WTC11 (cell line): Measurements from ENCODE around the gene TLR10. TPM values are rescaled to one million over a fixed set of nuclear protein-coding genes. Genes with fewer than 3 reads are reported as not detected.

Experiments
- ATAC-seq: fragments of 200-7000 bp; cut with Tn5 transposase; 2 replicates; pipeline ENCODE4 v1.10.0; 2021; ENCODE audit warnings: mild to moderate bottlenecking, moderate library complexity
- Bru-seq: library from RNA; stranded (reverse); fragments of 400-500 nt; gene quantifications from one replicate; lab custom pipeline; 2021; lab: Mats Ljungman, UMichigan
- CTCF ChIA-PET: fragments of 300-600 bp; sonication (Branson Sonifier 250); formaldehyde crosslinking; loops from one replicate; lab custom pipeline; 2021; ENCODE audit warnings: antibody characterized with exemption; lab: Charles Lee
- POLR2A ChIA-PET: fragments of 350-600 bp; sonication (Branson Sonifier 250); formaldehyde crosslinking; loops from one replicate; lab custom pipeline; 2021; ENCODE audit warnings: antibody characterized with exemption; lab: Charles Lee
- DNase-seq: peaks from one replicate; pipeline ENCODE4 v3.0.0; 2021; ENCODE audit warnings: low spot score
- H3K27ac Mint-ChIP-seq: 2 replicates; pipeline ENCODE4 v1.8.0; 2021; ENCODE audit warnings: mixed read lengths
- H3K27me3 Mint-ChIP-seq: 2 replicates; pipeline ENCODE4 v1.8.0; 2021; ENCODE audit warnings: low read depth, mild to moderate bottlenecking, moderate library complexity, mixed read lengths
- H3K36me3 Mint-ChIP-seq: 2 replicates; pipeline ENCODE4 v1.8.0; 2021; ENCODE audit warnings: mixed read lengths
- H3K4me1 Mint-ChIP-seq: 2 replicates; pipeline ENCODE4 v1.8.0; 2022; ENCODE audit warnings: mixed read lengths
- H3K4me3 Mint-ChIP-seq: 2 replicates; pipeline ENCODE4 v1.8.0; 2021; ENCODE audit warnings: mild to moderate bottlenecking, moderate library complexity, mixed read lengths
- H3K9me3 Mint-ChIP-seq: 2 replicates; pipeline ENCODE4 v1.8.0; 2021; ENCODE audit warnings: mixed read lengths
- ARID4B ChIP-seq: sonication (generic); formaldehyde crosslinking; IDR thresholded peaks from 2 replicates; pipeline ENCODE4 v1.8.0; 2023; ENCODE audit warnings: missing genetic modification reagents, mild to moderate bottlenecking, borderline replicate concordance
- ATF1 ChIP-seq: sonication (generic); formaldehyde crosslinking; IDR thresholded peaks from 2 replicates; pipeline ENCODE4 v1.8.1; 2023; ENCODE audit warnings: mild to moderate bottlenecking, moderate library complexity, missing genetic modification reagents
- E2F1 ChIP-seq: sonication (generic); formaldehyde crosslinking; IDR thresholded peaks from 2 replicates; pipeline ENCODE4 v1.8.0; 2022; ENCODE audit warnings: mild to moderate bottlenecking, missing genetic modification reagents
- ELF4 ChIP-seq: sonication (generic); formaldehyde crosslinking; IDR thresholded peaks from 2 replicates; pipeline ENCODE4 v1.8.1; 2022; ENCODE audit warnings: low read depth, mild to moderate bottlenecking, moderate library complexity, missing genetic modification reagents
- FOXP1 ChIP-seq: sonication (generic); formaldehyde crosslinking; IDR thresholded peaks from 2 replicates; pipeline ENCODE4 v1.8.0; 2022; ENCODE audit warnings: missing genetic modification reagents, mild to moderate bottlenecking, moderate library complexity, borderline replicate concordance
- HMGXB4 ChIP-seq: sonication (generic); formaldehyde crosslinking; IDR thresholded peaks from 2 replicates; pipeline ENCODE4 v1.8.1; 2023; ENCODE audit warnings: mild to moderate bottlenecking, moderate library complexity, missing genetic modification reagents
- NR3C1 ChIP-seq: sonication (generic); formaldehyde crosslinking; conservative IDR thresholded peaks from 2 replicates; pipeline ENCODE4 v1.8.1; 2023; ENCODE audit warnings: low read depth, mild to moderate bottlenecking, missing genetic modification reagents
- SMAD3 ChIP-seq: sonication (generic); formaldehyde crosslinking; IDR thresholded peaks from 2 replicates; pipeline ENCODE4 v1.8.0; 2022; ENCODE audit warnings: missing genetic modification reagents, mild to moderate bottlenecking, borderline replicate concordance
- SOX15 ChIP-seq: fragments of 250-450 bp; sonication (Bioruptor Pico); IDR thresholded peaks from 2 replicates; pipeline ENCODE4 v1.9.0; 2021; ENCODE audit warnings: mild to moderate bottlenecking
- ZMAT4 ChIP-seq: fragments of 250-450 bp; sonication (Bioruptor Pico); IDR thresholded peaks from 2 replicates; pipeline ENCODE4 v1.9.0; 2021; ENCODE audit warnings: mild to moderate bottlenecking
- ZNF219 ChIP-seq: sonication (generic); formaldehyde crosslinking; IDR thresholded peaks from 2 replicates; pipeline ENCODE4 v1.8.0; 2023; ENCODE audit warnings: missing genetic modification reagents, mild to moderate bottlenecking, borderline replicate concordance
- long read RNA-seq, 3 experiments: library from RNA in 1 of 3; library from capped mRNA in 1 of 3; library from polyadenylated mRNA in 1 of 3; unstranded in 2 of 3; stranded (forward) in 1 of 3; transcript quantifications; one replicate each; pipeline ENCODE4 v2.0.0, GENCODE V29; 2021
- total RNA-seq: library from RNA; stranded (reverse); gene quantifications from 3 replicates; pipeline ENCODE4 v1.2.3, GENCODE V29; 2021
- TF ChIP-seq, protein P1 (sequence below): fragments of 200-600 bp; IDR thresholded peaks from 2 replicates; pipeline ENCODE4 v1.8.0; 2022; ENCODE audit warnings: antibody characterized with exemption
- TF ChIP-seq, protein P2 (sequence below): sonication (generic); formaldehyde crosslinking; IDR thresholded peaks from 2 replicates; pipeline ENCODE4 v1.8.0; 2022; ENCODE audit warnings: mild to moderate bottlenecking, missing genetic modification reagents
- TF ChIP-seq, protein P3 (sequence below): sonication (generic); formaldehyde crosslinking; IDR thresholded peaks from 2 replicates; pipeline ENCODE4 v1.8.0; 2022; ENCODE audit warnings: mild to moderate bottlenecking, missing genetic modification reagents
- TF ChIP-seq, protein P4 (sequence below): sonication (generic); formaldehyde crosslinking; IDR thresholded peaks from 2 replicates; pipeline ENCODE4 v1.8.0; 2022; ENCODE audit warnings: mild to moderate bottlenecking, missing genetic modification reagents

TLR10 gene, protein sequence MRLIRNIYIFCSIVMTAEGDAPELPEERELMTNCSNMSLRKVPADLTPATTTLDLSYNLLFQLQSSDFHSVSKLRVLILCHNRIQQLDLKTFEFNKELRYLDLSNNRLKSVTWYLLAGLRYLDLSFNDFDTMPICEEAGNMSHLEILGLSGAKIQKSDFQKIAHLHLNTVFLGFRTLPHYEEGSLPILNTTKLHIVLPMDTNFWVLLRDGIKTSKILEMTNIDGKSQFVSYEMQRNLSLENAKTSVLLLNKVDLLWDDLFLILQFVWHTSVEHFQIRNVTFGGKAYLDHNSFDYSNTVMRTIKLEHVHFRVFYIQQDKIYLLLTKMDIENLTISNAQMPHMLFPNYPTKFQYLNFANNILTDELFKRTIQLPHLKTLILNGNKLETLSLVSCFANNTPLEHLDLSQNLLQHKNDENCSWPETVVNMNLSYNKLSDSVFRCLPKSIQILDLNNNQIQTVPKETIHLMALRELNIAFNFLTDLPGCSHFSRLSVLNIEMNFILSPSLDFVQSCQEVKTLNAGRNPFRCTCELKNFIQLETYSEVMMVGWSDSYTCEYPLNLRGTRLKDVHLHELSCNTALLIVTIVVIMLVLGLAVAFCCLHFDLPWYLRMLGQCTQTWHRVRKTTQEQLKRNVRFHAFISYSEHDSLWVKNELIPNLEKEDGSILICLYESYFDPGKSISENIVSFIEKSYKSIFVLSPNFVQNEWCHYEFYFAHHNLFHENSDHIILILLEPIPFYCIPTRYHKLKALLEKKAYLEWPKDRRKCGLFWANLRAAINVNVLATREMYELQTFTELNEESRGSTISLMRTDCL
- total RNA-seq (0.30 TPM in 1 of 3 replicates, not detected in the others), Bru-seq, nascent RNA (not detected)
- long read RNA-seq, experiment 1, result 0 reads
- long read RNA-seq, experiment 2, result 0 reads
- long read RNA-seq, experiment 3, result 0 reads

DNA sequence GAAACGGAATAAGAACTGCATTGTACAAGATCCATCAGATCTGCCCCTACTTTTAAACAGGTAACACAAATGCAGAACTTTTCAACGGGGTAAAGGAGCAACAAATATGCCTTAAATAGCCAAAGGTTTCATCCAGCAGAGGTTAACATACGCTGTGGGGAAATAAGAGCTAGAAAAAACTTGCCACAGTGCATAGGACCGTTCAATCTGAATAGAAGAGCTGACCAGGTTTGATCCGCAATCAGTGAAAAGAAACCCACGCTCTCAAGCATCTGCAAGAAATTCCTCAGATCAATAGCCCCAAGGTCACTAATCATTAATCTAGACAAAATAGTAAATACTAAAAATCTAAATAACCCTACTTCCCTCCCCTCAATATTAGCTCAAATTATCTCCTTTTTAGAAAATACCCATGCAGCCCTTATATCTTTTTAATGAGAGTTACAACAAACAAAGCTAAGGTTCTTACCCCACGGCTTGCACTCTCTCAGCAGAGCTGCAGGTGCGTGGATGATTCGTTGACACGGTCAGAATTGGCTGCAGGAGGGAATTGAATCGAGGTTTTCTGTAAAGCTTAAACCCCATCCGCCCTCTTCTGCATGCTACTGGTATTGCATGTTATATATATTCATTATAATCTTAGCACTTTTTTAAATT, at the start of gene TLR10:
Gene TLR10 (minus strand): TSS at position 539 of the 657 bp plus-strand sequence. CDS start 7,400 bp downstream, outside the sequence.
- H3K9me3 Mint-ChIP-seq, result no peaks in the 10 kb centered on the region
- no peaks in the 10 kb centered on the region for H3K36me3 Mint-ChIP-seq
- no peak within 1 kb of the TSS for H3K4me3 Mint-ChIP-seq
- TF ChIP-seq, protein P1, sequence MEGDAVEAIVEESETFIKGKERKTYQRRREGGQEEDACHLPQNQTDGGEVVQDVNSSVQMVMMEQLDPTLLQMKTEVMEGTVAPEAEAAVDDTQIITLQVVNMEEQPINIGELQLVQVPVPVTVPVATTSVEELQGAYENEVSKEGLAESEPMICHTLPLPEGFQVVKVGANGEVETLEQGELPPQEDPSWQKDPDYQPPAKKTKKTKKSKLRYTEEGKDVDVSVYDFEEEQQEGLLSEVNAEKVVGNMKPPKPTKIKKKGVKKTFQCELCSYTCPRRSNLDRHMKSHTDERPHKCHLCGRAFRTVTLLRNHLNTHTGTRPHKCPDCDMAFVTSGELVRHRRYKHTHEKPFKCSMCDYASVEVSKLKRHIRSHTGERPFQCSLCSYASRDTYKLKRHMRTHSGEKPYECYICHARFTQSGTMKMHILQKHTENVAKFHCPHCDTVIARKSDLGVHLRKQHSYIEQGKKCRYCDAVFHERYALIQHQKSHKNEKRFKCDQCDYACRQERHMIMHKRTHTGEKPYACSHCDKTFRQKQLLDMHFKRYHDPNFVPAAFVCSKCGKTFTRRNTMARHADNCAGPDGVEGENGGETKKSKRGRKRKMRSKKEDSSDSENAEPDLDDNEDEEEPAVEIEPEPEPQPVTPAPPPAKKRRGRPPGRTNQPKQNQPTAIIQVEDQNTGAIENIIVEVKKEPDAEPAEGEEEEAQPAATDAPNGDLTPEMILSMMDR, result peak; percentile 58
- TF ChIP-seq SMAD3 (CRISPR knock-in tag) (no peak), ZNF219 (no peak)
- TF ChIP-seq, protein P2, sequence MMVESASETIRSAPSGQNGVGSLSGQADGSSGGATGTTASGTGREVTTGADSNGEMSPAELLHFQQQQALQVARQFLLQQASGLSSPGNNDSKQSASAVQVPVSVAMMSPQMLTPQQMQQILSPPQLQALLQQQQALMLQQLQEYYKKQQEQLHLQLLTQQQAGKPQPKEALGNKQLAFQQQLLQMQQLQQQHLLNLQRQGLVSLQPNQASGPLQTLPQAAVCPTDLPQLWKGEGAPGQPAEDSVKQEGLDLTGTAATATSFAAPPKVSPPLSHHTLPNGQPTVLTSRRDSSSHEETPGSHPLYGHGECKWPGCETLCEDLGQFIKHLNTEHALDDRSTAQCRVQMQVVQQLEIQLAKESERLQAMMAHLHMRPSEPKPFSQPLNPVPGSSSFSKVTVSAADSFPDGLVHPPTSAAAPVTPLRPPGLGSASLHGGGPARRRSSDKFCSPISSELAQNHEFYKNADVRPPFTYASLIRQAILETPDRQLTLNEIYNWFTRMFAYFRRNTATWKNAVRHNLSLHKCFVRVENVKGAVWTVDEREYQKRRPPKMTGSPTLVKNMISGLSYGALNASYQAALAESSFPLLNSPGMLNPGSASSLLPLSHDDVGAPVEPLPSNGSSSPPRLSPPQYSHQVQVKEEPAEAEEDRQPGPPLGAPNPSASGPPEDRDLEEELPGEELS (CRISPR knock-in tag), result no peak
- ATAC-seq (peak; percentile 74), DNase-seq (peak; percentile 27)
- H3K27ac Mint-ChIP-seq, result no peak within 1 kb of the TSS
- no peaks in the 10 kb centered on the region for H3K4me1 Mint-ChIP-seq
- ChIA-PET POLR2A (interaction anchor here (1.0 kb wide), 1 partner anchor 23 kb away, joined by 3 read pairs; no protein-coding TSS in a partner anchor), CTCF (interaction anchor here (0.5 to 5.7 kb wide), 25 partner anchors 8 to 1117 kb away, joined by 3 to 65 read pairs (median 4); no protein-coding TSS in a partner anchor)
- H3K27me3 Mint-ChIP-seq, result peaks cover 2% of the 10 kb centered on the region; the same call in 1 of the 2 replicates

- peaks cover 21% of the 10 kb centered on the region for H3K9me3 Mint-ChIP-seq
- no peaks in the 10 kb centered on the region for H3K4me1 Mint-ChIP-seq
- DNase-seq (no peak), ATAC-seq (no peak)
- H3K36me3 Mint-ChIP-seq, result no peaks in the 10 kb centered on the region
- CTCF ChIA-PET, result interaction anchor here (0.9 kb wide), 1 partner anchor 28 kb away, joined by 5 read pairs; no protein-coding TSS in a partner anchor
- no peaks in the 10 kb centered on the region for H3K27me3 Mint-ChIP-seq
- no peak overlapping the region for H3K27ac Mint-ChIP-seq
- POLR2A ChIA-PET, result no interaction called here
- no peak overlapping the region for H3K4me3 Mint-ChIP-seq
- TF ChIP-seq SOX15 (CRISPR knock-in tag) (no peak), SMAD3 (CRISPR knock-in tag) (no peak), E2F1 (CRISPR knock-in tag) (no peak), HMGXB4 (no peak), NR3C1 (CRISPR knock-in tag) (no peak), ATF1 (CRISPR knock-in tag) (no peak), FOXP1 (CRISPR knock-in tag) (no peak), ZNF219 (no peak), ELF4 (CRISPR knock-in tag) (no peak), ARID4B (no peak), ZMAT4 (CRISPR knock-in tag) (no peak)
- TF ChIP-seq, protein P3, sequence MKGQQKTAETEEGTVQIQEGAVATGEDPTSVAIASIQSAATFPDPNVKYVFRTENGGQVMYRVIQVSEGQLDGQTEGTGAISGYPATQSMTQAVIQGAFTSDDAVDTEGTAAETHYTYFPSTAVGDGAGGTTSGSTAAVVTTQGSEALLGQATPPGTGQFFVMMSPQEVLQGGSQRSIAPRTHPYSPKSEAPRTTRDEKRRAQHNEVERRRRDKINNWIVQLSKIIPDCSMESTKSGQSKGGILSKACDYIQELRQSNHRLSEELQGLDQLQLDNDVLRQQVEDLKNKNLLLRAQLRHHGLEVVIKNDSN, result no peak
- TF ChIP-seq, protein P4, sequence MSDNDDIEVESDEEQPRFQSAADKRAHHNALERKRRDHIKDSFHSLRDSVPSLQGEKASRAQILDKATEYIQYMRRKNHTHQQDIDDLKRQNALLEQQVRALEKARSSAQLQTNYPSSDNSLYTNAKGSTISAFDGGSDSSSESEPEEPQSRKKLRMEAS (CRISPR knock-in tag), result no peak
These were observed 49.4 kb upstream of the TLR10 start for GRCh38 chr4:38832206-38832605.
